Caco-2 (cell line): ENCODE results near the gene TLCD1. TPM values are rescaled to one million over a fixed set of nuclear protein-coding genes. Genes with fewer than 3 reads are reported as not detected.

Experiments
- BruUV-seq: library from RNA; stranded (reverse); fragments of 400-500 nt; replicated peaks from 2 replicates; lab custom pipeline; 2021; lab: Mats Ljungman, UMichigan
- CTCF ChIA-PET: fragments of 300-600 bp; sonication (Branson Sonifier 250); formaldehyde crosslinking; loops from one replicate; lab custom pipeline; 2022; ENCODE audit warnings: antibody characterized with exemption; lab: Charles Lee
- POLR2A ChIA-PET: fragments of 300-600 bp; sonication (Branson Sonifier 250); formaldehyde crosslinking; loops from one replicate; lab custom pipeline; 2022; ENCODE audit warnings: antibody characterized with exemption; lab: Charles Lee
- DNase-seq, 2 experiments: peaks; one replicate each; pipeline versions ENCODE4 v3.0.0 to v3.0.0-alpha.2; 2020 to 2022
- H3K27me3 ChIP-seq: replicated peaks from 2 replicates; pipeline ENCODE4 v1.6.0; 2011; ENCODE audit warnings: low read length; ENCODE audit not compliant: control insufficient read depth, insufficient read depth
- H3K36me3 ChIP-seq: 2 replicates; pipeline ENCODE4 v1.5.1; 2011; ENCODE audit warnings: low read length; ENCODE audit not compliant: control insufficient read depth, insufficient read depth
- H3K4me1 ChIP-seq: fragments of 250-450 bp; sonication (Bioruptor Pico); 2 replicates; pipeline ENCODE4 v1.5.1; 2020; ENCODE audit warnings: mild to moderate bottlenecking
- H3K4me3 ChIP-seq: 2 replicates; pipeline ENCODE4 v1.5.1; 2011; ENCODE audit warnings: low read depth, mild to moderate bottlenecking, control low read depth, low read length
- H3K9me3 ChIP-seq: fragments of 250-450 bp; sonication (Bioruptor Pico); 2 replicates; pipeline ENCODE4 v1.5.1; 2020; ENCODE audit warnings: mild to moderate bottlenecking, moderate library complexity
- H3K27ac Mint-ChIP-seq: one replicate; pipeline ENCODE4 v1.8.0; 2022; ENCODE audit warnings: mixed read lengths; ENCODE audit not compliant: unreplicated experiment
- H3K27me3 Mint-ChIP-seq: one replicate; pipeline ENCODE4 v1.8.0; 2022; ENCODE audit warnings: mixed read lengths; ENCODE audit not compliant: insufficient read depth, unreplicated experiment
- H3K36me3 Mint-ChIP-seq: one replicate; pipeline ENCODE4 v1.8.0; 2022; ENCODE audit warnings: mild to moderate bottlenecking, mixed read lengths; ENCODE audit not compliant: insufficient read depth, unreplicated experiment
- H3K4me1 Mint-ChIP-seq: one replicate; pipeline ENCODE4 v1.8.0; 2022; ENCODE audit warnings: low read depth, mixed read lengths; ENCODE audit not compliant: unreplicated experiment
- H3K4me3 Mint-ChIP-seq: one replicate; pipeline ENCODE4 v1.8.0; 2022; ENCODE audit warnings: mild to moderate bottlenecking, moderate library complexity, mixed read lengths; ENCODE audit not compliant: unreplicated experiment
- H3K9me3 Mint-ChIP-seq: one replicate; pipeline ENCODE4 v1.8.0; 2022; ENCODE audit warnings: mixed read lengths; ENCODE audit not compliant: unreplicated experiment
- intact Hi-C: fragments of 100-400 bp; cut with micrococcal nuclease; formaldehyde crosslinking; loops from one replicate; pipeline ENCODE4 v1.10.0; 2022; ENCODE audit not compliant: unreplicated experiment
- total RNA-seq: library from RNA; stranded (reverse); gene quantifications from 2 replicates; pipeline ENCODE4 v1.2.3, GENCODE V29; 2022
- TF ChIP-seq, protein P1 (sequence below), 2 experiments: fragments of 200-600 bp in 1 of 2; IDR thresholded peaks; 1 replicate in 1 of 2; 2 replicates in 1 of 2; pipeline versions ENCODE4 v1.5.1 to v1.8.0; 2011 to 2022; ENCODE audit warnings: antibody characterized with exemption in 1 of 2, control low read depth in 1 of 2, inconsistent platforms in 1 of 2, low read depth in 1 of 2, low read length in 1 of 2, mild to moderate bottlenecking in 1 of 2, moderate library complexity in 1 of 2; ENCODE audit not compliant: insufficient read depth in 1 of 2, severe bottlenecking in 1 of 2, unreplicated experiment in 1 of 2

TLCD1 gene
- total RNA-seq, 1 experiment from 2014 or later = 37.9 TPM

DNA sequence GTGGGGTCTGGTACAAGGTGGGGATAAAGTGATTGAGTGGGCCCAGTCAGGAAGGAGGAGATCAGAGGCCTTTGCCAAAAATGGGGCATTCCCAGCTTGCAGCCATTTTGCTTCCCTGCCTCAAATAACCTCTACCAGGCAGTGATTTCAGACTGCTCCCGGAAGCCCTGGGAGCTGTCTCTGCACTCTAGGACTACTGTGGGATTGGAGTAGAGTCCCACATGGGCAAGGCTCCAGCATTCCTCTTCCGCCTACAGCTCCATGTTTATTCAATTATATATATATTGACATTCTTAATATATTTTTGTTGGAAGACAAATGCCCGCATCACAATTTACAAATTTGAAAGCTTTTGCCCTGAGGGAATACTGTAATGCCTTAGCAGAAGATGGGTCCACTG lies 50.5 kb downstream of the TLCD1 start:
- Histone ChIP-seq H3K4me1 (no peaks in the 10 kb centered on the region), H3K27me3 (no peaks in the 10 kb centered on the region), H3K36me3 (peaks cover 18% of the 10 kb centered on the region), H3K4me3 (no peak overlapping the region), H3K9me3 (no peaks in the 10 kb centered on the region)
- TF ChIP-seq, protein P1, sequence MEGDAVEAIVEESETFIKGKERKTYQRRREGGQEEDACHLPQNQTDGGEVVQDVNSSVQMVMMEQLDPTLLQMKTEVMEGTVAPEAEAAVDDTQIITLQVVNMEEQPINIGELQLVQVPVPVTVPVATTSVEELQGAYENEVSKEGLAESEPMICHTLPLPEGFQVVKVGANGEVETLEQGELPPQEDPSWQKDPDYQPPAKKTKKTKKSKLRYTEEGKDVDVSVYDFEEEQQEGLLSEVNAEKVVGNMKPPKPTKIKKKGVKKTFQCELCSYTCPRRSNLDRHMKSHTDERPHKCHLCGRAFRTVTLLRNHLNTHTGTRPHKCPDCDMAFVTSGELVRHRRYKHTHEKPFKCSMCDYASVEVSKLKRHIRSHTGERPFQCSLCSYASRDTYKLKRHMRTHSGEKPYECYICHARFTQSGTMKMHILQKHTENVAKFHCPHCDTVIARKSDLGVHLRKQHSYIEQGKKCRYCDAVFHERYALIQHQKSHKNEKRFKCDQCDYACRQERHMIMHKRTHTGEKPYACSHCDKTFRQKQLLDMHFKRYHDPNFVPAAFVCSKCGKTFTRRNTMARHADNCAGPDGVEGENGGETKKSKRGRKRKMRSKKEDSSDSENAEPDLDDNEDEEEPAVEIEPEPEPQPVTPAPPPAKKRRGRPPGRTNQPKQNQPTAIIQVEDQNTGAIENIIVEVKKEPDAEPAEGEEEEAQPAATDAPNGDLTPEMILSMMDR (IDR thresholded peaks at IDR 0.05; ENCODE audit: insufficient read depth in 1 of 2, low read depth in 1 of 2, low read length in 1 of 2, severe bottlenecking in 1 of 2, unreplicated experiment in 1 of 2) = no peak
- BruUV-seq = no TSS peak
- DNase-seq = no peak
- H3K27ac Mint-ChIP-seq = no peak overlapping the region
- ChIA-PET POLR2A (interaction anchor here (0.9 to 1.1 kb wide), 2 partner anchors 13 to 30 kb away, joined by 3 to 5 read pairs; partner anchors contain the start of genes BLTP2, SDF2 and SUPT6H), CTCF (interaction anchor here (0.7 to 2.1 kb wide), 3 partner anchors 28 to 57 kb away, joined by 3 to 11 read pairs (median 8); partner anchors contain the start of gene BLTP2)
- H3K27me3 Mint-ChIP-seq = no peaks in the 10 kb centered on the region
- no peaks in the 10 kb centered on the region for H3K4me1 Mint-ChIP-seq
- H3K36me3 Mint-ChIP-seq = peaks cover 98% of the 10 kb centered on the region
- intact Hi-C loops = no loop called here
- no peak overlapping the region for H3K4me3 Mint-ChIP-seq
- no peaks in the 10 kb centered on the region for H3K9me3 Mint-ChIP-seq

Other genes starting within 250 kb of the TLCD1 start
- gene FOXN1, start 219.9 kb downstream of the TLCD1 start, total RNA-seq = 0.26 and 0.48 TPM in 2 replicates
- 40.5 and 41.3 TPM in 2 replicates for gene UNC119, start 173.6 kb downstream of the TLCD1 start, total RNA-seq
- 78.2 and 99.6 TPM in 2 replicates for gene PIGS, start 154.7 kb downstream of the TLCD1 start, total RNA-seq
- 16.3 and 17.7 TPM in 2 replicates for gene ALDOC, start 149.3 kb downstream of the TLCD1 start, total RNA-seq
- gene SPAG5, start 127.2 kb downstream of the TLCD1 start, total RNA-seq = 113 TPM in 2 replicates
- 15.7 and 18.9 TPM in 2 replicates for gene RSKR, start 112.0 kb downstream of the TLCD1 start, total RNA-seq
- gene BLTP2, start 81.1 kb downstream of the TLCD1 start, total RNA-seq = 154 and 176 TPM in 2 replicates
- gene SDF2, start 64.3 kb downstream of the TLCD1 start, total RNA-seq = 63.5 and 64.9 TPM in 2 replicates
- gene SUPT6H, start 64.0 kb downstream of the TLCD1 start, total RNA-seq = 127 and 129 TPM in 2 replicates
- gene PROCA1, start 14.3 kb downstream of the TLCD1 start, total RNA-seq = 4.1 and 4.4 TPM in 2 replicates
- gene RAB34, start 8.4 kb downstream of the TLCD1 start, total RNA-seq = 1.2 and 1.8 TPM in 2 replicates
- 1,980 and 2,181 TPM in 2 replicates for gene RPL23A, start 6.2 kb downstream of the TLCD1 start, total RNA-seq
- 11.0 and 13.4 TPM in 2 replicates for gene NEK8, start 2.6 kb upstream of the TLCD1 start, total RNA-seq
- 140 and 154 TPM in 2 replicates for gene TRAF4, start 17.8 kb upstream of the TLCD1 start, total RNA-seq
- gene FAM222B, start 116.6 kb upstream of the TLCD1 start, total RNA-seq = 37.6 and 39.5 TPM in 2 replicates
- 77.4 and 85.1 TPM in 2 replicates for gene ERAL1, start 128.8 kb upstream of the TLCD1 start, total RNA-seq
- 182 and 189 TPM in 2 replicates for gene FLOT2, start 171.5 kb upstream of the TLCD1 start, total RNA-seq
- gene DHRS13, start 176.8 kb upstream of the TLCD1 start, total RNA-seq = 32.8 and 38.0 TPM in 2 replicates
- 49.9 and 56.5 TPM in 2 replicates for gene PHF12, start 225.3 kb upstream of the TLCD1 start, total RNA-seq